Measurements from ENCODE around the gene FERMT3. TPM values are rescaled to one million over a fixed set of nuclear protein-coding genes. Genes with fewer than 3 reads are reported as not detected.
"Not testable (repeated sequence)": the region's sequence is repeated elsewhere in the genome, so short reads cannot be mapped to it uniquely, and the experiment has no call there.

FERMT3 gene
- total RNA-seq: 100 to 1,000 TPM; 104 to 108 TPM
- polyA plus RNA-seq: 100 to 1,000 TPM; 125 to 149 (median 129) TPM
- total RNA-seq: 83.7 to 286 (median 143) reads per million in 6 experiments

DNA sequence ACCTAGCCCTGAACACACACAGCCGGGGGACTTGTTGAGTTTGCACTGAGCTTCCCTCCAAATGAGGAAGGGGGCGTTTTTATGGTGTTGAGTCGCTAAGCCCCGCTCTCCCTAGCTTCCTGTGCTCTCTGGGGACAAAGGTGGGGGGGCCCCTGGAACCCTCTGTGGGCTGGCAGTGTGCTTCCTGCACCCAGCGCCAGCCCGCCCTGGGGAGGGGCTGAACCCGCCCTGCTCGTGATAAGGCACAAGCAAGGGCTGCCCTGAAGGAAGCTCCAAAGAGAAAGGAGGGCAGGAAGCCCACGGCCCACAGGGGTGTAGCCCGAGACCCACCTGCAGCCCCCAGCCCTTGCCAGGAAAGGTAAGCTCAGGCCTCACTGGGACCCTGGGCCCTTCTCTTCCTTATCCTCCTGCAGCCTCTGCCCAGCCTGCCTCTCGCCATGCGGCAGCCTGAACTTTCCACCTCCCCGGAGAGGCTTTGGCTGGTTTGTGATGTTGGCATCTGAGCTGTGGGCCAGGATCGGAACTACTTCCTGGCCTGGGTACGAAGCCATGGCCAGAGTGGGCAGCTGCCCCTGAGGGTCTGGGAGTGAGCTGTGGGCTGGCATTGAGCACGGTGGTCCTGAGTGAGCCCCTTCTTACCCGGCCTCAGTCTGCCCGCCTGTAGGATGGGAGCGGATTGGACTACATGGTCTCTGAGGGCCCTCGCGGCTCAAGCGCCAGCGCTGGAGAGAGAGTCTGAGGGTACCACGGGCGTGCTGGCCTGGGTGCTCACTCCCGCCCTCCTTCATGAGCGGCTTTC lies at the start of gene FERMT3:
FERMT3 (plus strand) TSS at position 265 of the 799 bp plus-strand sequence. CDS start 644 bp downstream, outside the sequence.
- DNase-seq (peak; percentile 52 to 86 (median 64)), ATAC-seq (peak; percentile 63 to 71)
- peak within 1 kb of the TSS; percentile 88 to 96 (median 94) for H3K4me3 Mint-ChIP-seq
- H3K9me3 Mint-ChIP-seq: no peaks in the 10 kb centered on the region
- POLR2A ChIA-PET: interaction anchor here (0.5 to 10.7 kb wide), 19 partner anchors 12 to 1479 kb away, joined by 3 to 290 read pairs (median 5); partner anchors contain the start of genes BAD, CATSPERZ, DNAJC4 and ESRRA
- no peaks in the 10 kb centered on the region for H3K27me3 Mint-ChIP-seq
- peaks cover 2 to 56% (median 4%) of the 10 kb centered on the region in 3 donors for H3K36me3 Mint-ChIP-seq
- peaks cover 24 to 57% (median 51%) of the 10 kb centered on the region in 4 donors for H3K4me1 Mint-ChIP-seq
- peak within 1 kb of the TSS; percentile 89 to 97 (median 94) for H3K27ac Mint-ChIP-seq

GRCh38 chr11:64157631-64158394 lies 48.7 kb upstream of the FERMT3 start:
- ATAC-seq (no peak), DNase-seq (no peak)
- peak overlapping the region in 1 of 10 donors; percentile 59 for H3K27ac Mint-ChIP-seq
- H3K9me3 Mint-ChIP-seq: no peaks in the 10 kb centered on the region
- no peaks in the 10 kb centered on the region for H3K36me3 Mint-ChIP-seq
- POLR2A ChIA-PET: no interaction called here
- peaks cover 0 to 6% (median 2%) of the 10 kb centered on the region in 4 donors for H3K4me1 Mint-ChIP-seq
- peaks cover 0 to 5% (median 0%) of the 10 kb centered on the region in 5 donors for H3K27me3 Mint-ChIP-seq
- H3K4me3 Mint-ChIP-seq: no peak overlapping the region

- ATAC-seq (no peak), DNase-seq (no peak)
- Mint-ChIP-seq H3K27me3 (no peaks in the 10 kb centered on the region), H3K27ac (no peak overlapping the region), H3K4me1 (peaks cover 2 to 11% (median 8%) of the 10 kb centered on the region in 4 donors), H3K9me3 (no peaks in the 10 kb centered on the region), H3K36me3 (no peaks in the 10 kb centered on the region), H3K4me3 (no peak overlapping the region)
- POLR2A ChIA-PET: no interaction called here
Observed at GRCh38 chr11:64161037-64161436, 45.5 kb upstream of the FERMT3 start.

- POLR2A ChIA-PET: interaction anchor here (1.7 kb wide), 1 partner anchor 23 kb away, joined by 4 read pairs; the partner anchor contains the start of gene STIP1
- DNase-seq, H3K36me3 Mint-ChIP-seq, H3K9me3 Mint-ChIP-seq, H3K4me3 Mint-ChIP-seq, H3K27ac Mint-ChIP-seq, ATAC-seq, H3K27me3 Mint-ChIP-seq: not testable (repeated sequence)
- peaks cover 6 to 16% (median 13%) of the 10 kb centered on the region in 4 donors for H3K4me1 Mint-ChIP-seq
Observed at GRCh38 chr11:64162769-64163168, 43.8 kb upstream of the FERMT3 start.

- ATAC-seq (no peak), DNase-seq (no peak)
- H3K4me3 Mint-ChIP-seq: peak overlapping the region in 6 of 10 donors; percentile 42 to 70 (median 52)
- H3K27me3 Mint-ChIP-seq: no peaks in the 10 kb centered on the region
- no peaks in the 10 kb centered on the region for H3K9me3 Mint-ChIP-seq
- POLR2A ChIA-PET: interaction anchor here (1.7 kb wide), 1 partner anchor 22 kb away, joined by 4 read pairs; the partner anchor contains the start of gene STIP1
- peaks cover 6 to 23% (median 16%) of the 10 kb centered on the region in 4 donors for H3K4me1 Mint-ChIP-seq
- peak overlapping the region in 1 of 10 donors; percentile 11 for H3K27ac Mint-ChIP-seq
- H3K36me3 Mint-ChIP-seq: no peaks in the 10 kb centered on the region
Observed at GRCh38 chr11:64163951-64164350, 42.6 kb upstream of the FERMT3 start.

GRCh38 chr11:64164392-64165312 lies 41.9 kb upstream of the FERMT3 start:
- H3K27me3 Mint-ChIP-seq: no peaks in the 10 kb centered on the region
- H3K4me3 Mint-ChIP-seq: peak overlapping the region; percentile 77 to 92 (median 84)
- no peaks in the 10 kb centered on the region for H3K9me3 Mint-ChIP-seq
- H3K36me3 Mint-ChIP-seq: no peaks in the 10 kb centered on the region
- H3K4me1 Mint-ChIP-seq: peaks cover 6 to 23% (median 16%) of the 10 kb centered on the region in 4 donors
- POLR2A ChIA-PET: interaction anchor here (0.6 to 3.4 kb wide), 5 partner anchors 12 to 23 kb away, joined by 3 to 28 read pairs (median 5); partner anchors contain the start of gene STIP1
- ATAC-seq (no peak), DNase-seq (no peak)
- H3K27ac Mint-ChIP-seq: peak overlapping the region in 5 of 10 donors; percentile 72 to 91 (median 82)

GRCh38 chr11:64165481-64165841 lies 41.1 kb upstream of the FERMT3 start:
- peaks cover 6 to 23% (median 16%) of the 10 kb centered on the region in 4 donors for H3K4me1 Mint-ChIP-seq
- H3K4me3 Mint-ChIP-seq: peak overlapping the region in 9 of 10 donors; percentile 77 to 92 (median 85)
- peak in 1 of 10 donors; percentile 63 for DNase-seq
- peak; percentile 33 to 34 for ATAC-seq
- H3K36me3 Mint-ChIP-seq: peaks cover 0 to 2% (median 0%) of the 10 kb centered on the region in 3 donors
- H3K27ac Mint-ChIP-seq: peak overlapping the region in 1 of 10 donors; percentile 59
- POLR2A ChIA-PET: interaction anchor here (0.6 to 3.4 kb wide), 6 partner anchors 12 to 1720 kb away, joined by 3 to 28 read pairs (median 4); partner anchors contain the start of gene STIP1
- no peaks in the 10 kb centered on the region for H3K27me3 Mint-ChIP-seq
- no peaks in the 10 kb centered on the region for H3K9me3 Mint-ChIP-seq

- ATAC-seq (peak; percentile 94 to 95), DNase-seq (peak; percentile 59 to 85 (median 66))
- H3K4me1 Mint-ChIP-seq: peaks cover 6 to 23% (median 16%) of the 10 kb centered on the region in 4 donors
- no peaks in the 10 kb centered on the region for H3K9me3 Mint-ChIP-seq
- POLR2A ChIA-PET: interaction anchor here (0.6 to 3.4 kb wide), 8 partner anchors 11 to 1720 kb away, joined by 3 to 28 read pairs (median 4); partner anchors contain the start of genes PPP1R14B and STIP1
- H3K27me3 Mint-ChIP-seq: no peaks in the 10 kb centered on the region
- peaks cover 0 to 2% (median 0%) of the 10 kb centered on the region in 3 donors for H3K36me3 Mint-ChIP-seq
- peak within 1 kb of the TSS; percentile 83 to 96 (median 91) for H3K4me3 Mint-ChIP-seq
- peak within 1 kb of the TSS; percentile 56 to 91 (median 82) for H3K27ac Mint-ChIP-seq
Observed at GRCh38 chr11:64165842-64166635, 40.5 kb upstream of the FERMT3 start, which contains the start of gene MACROD1. TSS of gene MACROD1 (minus strand) at chr11:64166113. CDS start at chr11:64165994, 119 bp downstream.

DNA sequence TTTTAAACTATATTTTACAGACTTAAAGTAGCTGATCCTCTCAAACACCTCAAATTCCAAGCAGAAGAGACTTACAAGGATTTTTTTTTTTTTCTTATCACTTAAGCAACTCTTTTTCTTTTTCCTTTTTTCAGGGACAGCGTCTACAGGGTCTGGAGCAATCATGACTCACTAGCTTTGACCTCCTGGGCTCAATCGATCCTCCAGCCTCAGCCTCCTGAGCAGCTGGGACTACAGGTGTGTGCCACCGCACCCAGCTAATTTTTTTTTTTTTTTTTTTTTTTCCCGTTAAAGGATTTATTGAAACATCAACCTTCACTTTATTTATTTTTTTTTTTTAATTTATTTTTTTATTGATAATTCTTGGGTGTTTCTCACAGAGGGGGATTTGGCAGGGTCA lies 36.1 kb upstream of the FERMT3 start:
- H3K36me3 Mint-ChIP-seq: peaks cover 0 to 2% (median 0%) of the 10 kb centered on the region in 3 donors
- H3K27me3 Mint-ChIP-seq: no peaks in the 10 kb centered on the region
- DNase-seq (no peak), ATAC-seq (no peak)
- H3K4me3 Mint-ChIP-seq: no peak overlapping the region
- peaks cover 0 to 2% (median 0%) of the 10 kb centered on the region in 9 donors for H3K9me3 Mint-ChIP-seq
- H3K27ac Mint-ChIP-seq: no peak overlapping the region
- POLR2A ChIA-PET: interaction anchor here (0.6 to 0.9 kb wide), 3 partner anchors 13 to 198 kb away, joined by 3 to 5 read pairs (median 3); no protein-coding TSS in a partner anchor
- peaks cover 4 to 15% (median 6%) of the 10 kb centered on the region in 4 donors for H3K4me1 Mint-ChIP-seq

DNA sequence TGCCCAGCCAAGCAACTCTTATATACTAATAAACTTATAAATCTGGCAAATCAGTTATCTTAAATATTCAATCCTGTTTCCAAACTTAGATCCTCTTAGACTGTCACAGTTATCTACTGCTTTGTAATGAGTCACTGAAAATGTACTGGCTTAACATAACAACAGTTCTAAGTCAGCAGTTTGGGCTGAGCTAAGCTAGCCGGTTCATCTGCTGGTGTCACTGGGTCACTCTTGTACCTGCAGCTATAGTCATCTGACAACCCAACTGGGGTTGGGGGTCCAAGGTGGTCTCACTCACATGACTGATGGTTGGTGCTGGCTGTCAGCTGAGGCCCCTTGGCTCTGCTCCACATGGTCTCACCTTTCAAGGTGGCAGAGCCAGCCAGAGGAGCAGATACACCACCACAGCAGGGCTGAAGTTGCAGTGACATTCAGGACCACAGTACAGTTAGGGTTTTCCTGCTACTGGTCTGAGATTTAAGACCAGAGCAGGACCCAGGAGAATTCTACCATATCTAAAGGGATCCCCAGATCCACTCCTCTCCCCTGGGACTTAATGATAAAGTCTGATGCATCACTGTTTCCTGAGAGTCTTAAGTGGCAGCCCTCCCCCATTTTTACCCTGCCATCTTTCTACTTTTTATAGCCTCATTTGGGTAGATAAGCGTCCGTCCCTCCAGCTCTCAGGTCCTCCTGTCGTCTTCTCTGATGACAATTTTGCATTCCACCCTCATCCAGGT lies 32.7 kb upstream of the FERMT3 start:
- POLR2A ChIA-PET: no interaction called here
- Mint-ChIP-seq H3K4me1 (peaks cover 0 to 17% (median 11%) of the 10 kb centered on the region in 4 donors), H3K4me3 (no peak overlapping the region), H3K27me3 (no peaks in the 10 kb centered on the region), H3K27ac (peak overlapping the region in 2 of 10 donors; percentile 39 to 69), H3K36me3 (peaks cover 0 to 2% (median 0%) of the 10 kb centered on the region in 3 donors), H3K9me3 (peaks cover 0 to 2% (median 0%) of the 10 kb centered on the region in 9 donors)
- no peak for ATAC-seq
- DNase-seq: no peak

Data from naive thymus-derived CD8-positive, alpha-beta T cell (primary cell).